Neutrophil (primary cell): ENCODE results near the gene VPS35.

Experiments
- H3K27ac ChIP-seq: fragments of 200-600 bp; sonication (generic); 2 replicates; pipeline ENCODE4 v1.5.1; 2016; ENCODE audit warnings: mild to moderate bottlenecking, moderate library complexity
- H3K27me3 ChIP-seq: fragments of 200-600 bp; sonication (generic); 2 replicates; pipeline ENCODE4 v1.6.0; 2016; ENCODE audit warnings: mild to moderate bottlenecking
- H3K36me3 ChIP-seq: fragments of 200-600 bp; sonication (generic); 2 replicates; pipeline ENCODE4 v1.5.1; 2017
- H3K4me1 ChIP-seq, 2 experiments: fragments of 200-600 bp in 1 of 2; sonication (generic) in 1 of 2; 1 replicate in 1 of 2; 2 replicates in 1 of 2; pipeline versions ENCODE4 v1.5.1 to v1.6.1; 2013 to 2016; ENCODE audit warnings: low read depth in 1 of 2, low read length in 1 of 2, mild to moderate bottlenecking in 1 of 2, moderate library complexity in 1 of 2; ENCODE audit not compliant: control insufficient read depth in 1 of 2, insufficient read depth in 1 of 2
- H3K4me3 ChIP-seq, 2 experiments: fragments of 200-600 bp in 1 of 2; sonication (generic) in 1 of 2; 1 replicate in 1 of 2; 2 replicates in 1 of 2; pipeline ENCODE4 v1.5.1; 2013 to 2016; ENCODE audit warnings: low read depth in 1 of 2, low read length in 1 of 2, mild to moderate bottlenecking in 1 of 2, moderate library complexity in 1 of 2
- H3K9me3 ChIP-seq: fragments of 200-600 bp; sonication (generic); 2 replicates; pipeline ENCODE4 v1.5.1; 2016
- TF ChIP-seq, protein P1 (sequence below): fragments of 200-600 bp; sonication (generic); IDR thresholded peaks from 2 replicates; pipeline ENCODE4 v1.5.1; 2016; ENCODE audit warnings: antibody characterized with exemption

The VPS35 gene

DNA sequence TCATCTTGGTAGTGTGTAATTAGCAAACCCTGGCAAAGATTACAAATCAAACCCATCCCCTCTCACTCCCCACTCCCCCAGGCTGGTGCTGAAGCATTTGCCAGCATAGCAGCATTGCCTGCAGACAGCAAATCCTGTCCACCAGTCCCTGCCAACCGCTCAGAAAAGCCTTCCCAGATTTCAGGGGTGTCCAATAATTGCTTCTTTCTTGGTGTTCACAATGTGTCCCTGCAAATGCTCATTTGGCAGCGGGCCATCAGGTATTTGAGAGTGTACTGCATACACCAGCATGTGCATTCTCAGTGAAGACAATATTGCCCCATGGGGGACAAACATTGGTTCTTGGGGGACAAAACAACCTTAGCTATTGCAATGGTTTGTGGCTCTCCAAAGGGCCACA lies 28.7 kb upstream of the VPS35 start:
- Histone ChIP-seq H3K36me3 (no peaks in the 10 kb centered on the region), H3K4me3 (no peak overlapping the region), H3K27me3 (no peaks in the 10 kb centered on the region), H3K27ac (no peak overlapping the region), H3K9me3 (no peaks in the 10 kb centered on the region), H3K4me1 (peaks cover 4 to 7% of the 10 kb centered on the region in 2 experiments)
- TF ChIP-seq, protein P1, sequence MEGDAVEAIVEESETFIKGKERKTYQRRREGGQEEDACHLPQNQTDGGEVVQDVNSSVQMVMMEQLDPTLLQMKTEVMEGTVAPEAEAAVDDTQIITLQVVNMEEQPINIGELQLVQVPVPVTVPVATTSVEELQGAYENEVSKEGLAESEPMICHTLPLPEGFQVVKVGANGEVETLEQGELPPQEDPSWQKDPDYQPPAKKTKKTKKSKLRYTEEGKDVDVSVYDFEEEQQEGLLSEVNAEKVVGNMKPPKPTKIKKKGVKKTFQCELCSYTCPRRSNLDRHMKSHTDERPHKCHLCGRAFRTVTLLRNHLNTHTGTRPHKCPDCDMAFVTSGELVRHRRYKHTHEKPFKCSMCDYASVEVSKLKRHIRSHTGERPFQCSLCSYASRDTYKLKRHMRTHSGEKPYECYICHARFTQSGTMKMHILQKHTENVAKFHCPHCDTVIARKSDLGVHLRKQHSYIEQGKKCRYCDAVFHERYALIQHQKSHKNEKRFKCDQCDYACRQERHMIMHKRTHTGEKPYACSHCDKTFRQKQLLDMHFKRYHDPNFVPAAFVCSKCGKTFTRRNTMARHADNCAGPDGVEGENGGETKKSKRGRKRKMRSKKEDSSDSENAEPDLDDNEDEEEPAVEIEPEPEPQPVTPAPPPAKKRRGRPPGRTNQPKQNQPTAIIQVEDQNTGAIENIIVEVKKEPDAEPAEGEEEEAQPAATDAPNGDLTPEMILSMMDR = no peak

DNA sequence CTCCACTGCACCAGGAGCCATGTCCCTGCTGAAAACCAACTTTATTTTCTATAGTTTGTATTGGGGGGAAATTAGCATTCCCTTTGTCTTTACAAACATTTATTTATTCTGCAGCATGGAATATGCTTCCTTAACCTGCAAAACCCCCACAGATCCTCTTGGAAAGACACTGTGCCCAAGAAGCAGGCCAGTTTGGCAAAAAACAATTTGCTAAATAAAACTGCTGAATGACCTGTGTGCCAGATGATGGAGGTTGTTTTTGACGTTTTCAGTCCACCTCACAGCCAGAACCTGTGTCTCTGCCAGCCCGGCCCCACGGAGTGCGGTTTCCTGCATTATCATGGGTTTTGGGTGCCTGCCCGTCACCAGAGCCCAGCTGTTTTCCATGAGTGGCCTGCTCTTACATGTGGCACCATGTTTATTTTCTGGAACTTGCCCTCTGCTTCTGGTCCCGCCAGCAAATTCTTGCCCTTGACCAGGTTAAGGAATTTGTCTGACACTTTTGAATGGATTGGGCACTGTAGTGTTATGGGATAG lies 26.9 kb upstream of the VPS35 start:
- TF ChIP-seq, protein P1 = no peak
- Histone ChIP-seq H3K9me3 (no peaks in the 10 kb centered on the region), H3K4me3 (no peak overlapping the region), H3K27me3 (no peaks in the 10 kb centered on the region), H3K4me1 (peaks cover 18 to 20% of the 10 kb centered on the region in 2 experiments), H3K27ac (no peak overlapping the region), H3K36me3 (no peaks in the 10 kb centered on the region)

DNA sequence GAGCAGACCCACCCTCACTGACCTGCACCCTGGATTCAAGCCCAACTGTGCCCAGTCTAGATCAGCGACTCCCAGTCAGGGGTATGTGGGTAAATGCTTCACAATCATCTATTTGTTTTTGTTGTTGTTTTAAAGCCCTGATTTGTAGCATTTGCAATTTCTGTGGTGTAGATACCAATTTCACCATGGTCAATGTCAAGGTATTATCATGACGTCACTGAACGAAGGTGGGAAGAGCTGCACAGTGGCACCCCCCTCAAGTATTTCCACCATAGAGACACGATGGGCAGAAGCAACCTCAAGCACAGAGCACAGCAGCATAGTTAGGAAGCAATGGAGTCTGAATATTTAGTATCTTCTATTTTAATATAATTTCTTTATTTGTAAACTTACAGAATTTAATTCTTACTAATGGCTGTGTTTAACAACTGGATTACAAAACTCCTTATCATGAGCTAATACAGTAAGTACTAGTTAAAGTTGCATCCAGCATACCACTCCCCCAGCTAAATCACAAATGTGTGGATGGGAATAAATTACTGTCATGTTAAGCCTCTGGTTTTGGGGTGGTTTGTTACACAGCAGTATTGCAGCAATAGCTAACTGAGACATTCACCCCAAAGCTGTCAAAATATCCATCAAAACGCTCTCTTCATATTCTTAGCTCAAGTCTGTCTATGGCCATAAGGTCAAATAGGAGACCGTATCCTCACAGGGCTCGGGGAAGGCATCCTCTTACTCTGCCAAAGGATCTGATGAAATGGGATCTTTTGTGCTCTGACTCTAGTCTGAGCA lies 26.0 kb upstream of the VPS35 start:
- TF ChIP-seq, protein P1 = no peak
- Histone ChIP-seq H3K27ac (no peak overlapping the region), H3K4me1 (peaks cover 18 to 20% of the 10 kb centered on the region in 2 experiments), H3K9me3 (no peaks in the 10 kb centered on the region), H3K36me3 (no peaks in the 10 kb centered on the region), H3K4me3 (no peak overlapping the region), H3K27me3 (no peaks in the 10 kb centered on the region)

DNA sequence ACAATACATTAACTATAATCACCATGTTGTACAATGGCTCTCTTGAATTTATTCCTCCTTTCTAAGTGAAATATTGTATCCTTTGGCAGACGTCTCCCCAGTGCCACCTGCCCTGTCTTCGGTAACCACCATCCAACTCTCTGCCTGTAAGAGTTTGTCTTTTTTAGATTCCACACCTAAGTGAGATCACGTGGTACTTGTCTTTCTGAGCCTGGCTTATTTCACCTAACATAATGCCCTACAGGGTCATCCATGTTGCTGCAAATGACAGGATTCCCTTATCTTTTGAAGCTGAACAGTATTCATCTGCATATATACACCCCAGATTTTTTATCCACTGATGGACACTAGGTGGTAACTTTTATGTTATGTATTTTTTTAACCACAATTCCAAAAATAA lies 24.7 kb upstream of the VPS35 start:
- Histone ChIP-seq H3K4me3 (no peak overlapping the region), H3K4me1 (peaks cover 18 to 20% of the 10 kb centered on the region in 2 experiments), H3K36me3 (no peaks in the 10 kb centered on the region), H3K27ac (no peak overlapping the region), H3K9me3 (no peaks in the 10 kb centered on the region), H3K27me3 (no peaks in the 10 kb centered on the region)
- TF ChIP-seq, protein P1 = no peak

DNA sequence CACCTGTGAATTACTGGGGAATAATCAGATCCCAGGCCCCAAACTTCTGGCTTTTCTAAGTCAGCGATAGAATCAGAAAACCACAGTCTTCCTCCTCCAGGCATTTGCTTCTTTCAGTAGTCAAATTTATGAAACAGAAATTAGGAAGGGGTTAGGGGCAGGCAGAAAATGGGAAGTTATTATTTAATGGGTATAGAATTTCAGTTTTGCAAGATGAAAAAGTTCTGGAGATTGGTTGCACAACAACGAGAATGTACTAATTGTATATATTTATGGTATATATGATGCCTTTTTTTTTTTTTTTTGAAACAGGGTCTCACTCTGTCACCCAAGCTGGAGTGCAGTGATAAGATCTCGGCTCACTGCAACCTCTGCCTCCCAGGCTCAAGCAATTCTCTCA lies 23.9 kb upstream of the VPS35 start:
- Histone ChIP-seq H3K4me1 (peaks cover 18 to 20% of the 10 kb centered on the region in 2 experiments), H3K9me3 (no peaks in the 10 kb centered on the region)

More for the DNA sequence above, 23.9 kb upstream of the VPS35 start:
- Histone ChIP-seq H3K36me3 (no peaks in the 10 kb centered on the region), H3K27me3 (no peaks in the 10 kb centered on the region), H3K4me3 (no peak overlapping the region), H3K27ac (no peak overlapping the region)
- TF ChIP-seq, protein P1 = no peak
